K562 (cell line): ENCODE results near the gene ENSA. TPM values are rescaled to one million over a fixed set of nuclear protein-coding genes. Genes with fewer than 3 reads are reported as not detected.
A peak's percentile ranks its signal among the peaks of the same experiment; 100 is the strongest.

Source experiments
- C11orf30 ChIP-seq: fragments of 450-650 bp; IDR thresholded peaks from 2 replicates; pipeline ENCODE4 v1.6.1; 2016; ENCODE audit warnings: low read depth, mild to moderate bottlenecking
- CCNT2 ChIP-seq: IDR thresholded peaks from 2 replicates; pipeline ENCODE4 v1.6.1; 2011; ENCODE audit warnings: borderline replicate concordance, low read depth, mild to moderate bottlenecking, moderate library complexity, mixed read lengths, low read length; ENCODE audit not compliant: insufficient read length; ENCODE audit errors: extremely low read depth
- ETV1 ChIP-seq: fragments of 450-650 bp; conservative IDR thresholded peaks from 2 replicates; pipeline ENCODE4 v1.6.1; 2016; ENCODE audit warnings: missing genetic modification characterization, control low read depth, low read depth, missing compliant biosample characterization
- GATAD2A ChIP-seq: fragments of 450-650 bp; IDR thresholded peaks from 2 replicates; pipeline ENCODE4 v1.6.1; 2017
- JUND ChIP-seq, 2 experiments: IDR thresholded peaks; 2 replicates in 1 of 2; 3 replicates in 1 of 2; pipeline ENCODE4 v1.6.1; 2011; ENCODE audit warnings: borderline replicate concordance in 2 of 2, low read depth in 2 of 2, low read length in 2 of 2, improper control_type of control experiment in 1 of 2, missing biosample characterization in 1 of 2, missing genetic modification characterization in 1 of 2, missing genetic modification reagents in 1 of 2
- KDM1A ChIP-seq, 2 experiments: fragments of 450-650 bp; IDR thresholded peaks; 2 replicates each; pipeline ENCODE4 v1.6.1; 2016; ENCODE audit warnings: mild to moderate bottlenecking in 2 of 2
- MAZ ChIP-seq, 2 experiments: fragments of 450-650 bp in 1 of 2; sonication (generic) in 1 of 2; formaldehyde crosslinking; IDR thresholded peaks in 1 of 2; conservative IDR thresholded peaks in 1 of 2; 2 replicates each; pipeline versions ENCODE4 v1.4.0 to v1.5.0; 2020; ENCODE audit warnings: mild to moderate bottlenecking in 1 of 2, missing genetic modification reagents in 1 of 2
- NCOA2 ChIP-seq, 2 experiments: fragments of 450-650 bp; IDR thresholded peaks; 2 replicates each; pipeline ENCODE4 v1.6.1; 2018; ENCODE audit warnings: mild to moderate bottlenecking in 2 of 2, moderate library complexity in 1 of 2; ENCODE audit not compliant: partially characterized antibody in 2 of 2
- NCOR1 ChIP-seq: fragments of 450-650 bp; IDR thresholded peaks from 2 replicates; pipeline ENCODE4 v1.6.1; 2016; ENCODE audit warnings: mild to moderate bottlenecking, moderate library complexity
- NR2C2 ChIP-seq, 2 experiments: fragments of 200-800 bp in 1 of 2; sonication (Bioruptor generic) in 1 of 2; sonication (generic) in 1 of 2; formaldehyde crosslinking in 1 of 2; IDR thresholded peaks; 2 replicates each; pipeline versions ENCODE4 v1.6.1 to v1.8.0; 2016 to 2022; ENCODE audit warnings: mild to moderate bottlenecking in 1 of 2, missing compliant biosample characterization in 1 of 2, missing genetic modification characterization in 1 of 2, missing genetic modification reagents in 1 of 2
- PBX2 ChIP-seq, 2 experiments: IDR thresholded peaks in 1 of 2; conservative IDR thresholded peaks in 1 of 2; 2 replicates each; pipeline ENCODE4 v1.6.1; 2016; ENCODE audit warnings: low read depth in 2 of 2, mild to moderate bottlenecking in 1 of 2, missing compliant biosample characterization in 1 of 2, missing genetic modification characterization in 1 of 2, moderate library complexity in 1 of 2
- SMAD4 ChIP-seq: fragments of 250-450 bp; sonication (Bioruptor Pico); conservative IDR thresholded peaks from 2 replicates; pipeline ENCODE4 v1.8.0; 2021; ENCODE audit warnings: inconsistent platforms, mild to moderate bottlenecking, moderate library complexity
- SRF ChIP-seq, 2 experiments: fragments of 250-450, 450-650 bp in 1 of 2; sonication (Bioruptor Pico) in 1 of 2; sonication (generic) in 1 of 2; formaldehyde crosslinking; IDR thresholded peaks; 2 replicates each; pipeline versions ENCODE4 v1.5.0 to v1.5.1; 2020 to 2022; ENCODE audit warnings: mild to moderate bottlenecking in 1 of 2, missing genetic modification reagents in 1 of 2
- TOE1 ChIP-seq, 2 experiments: fragments of 450-650 bp in 1 of 2; sonication (generic) in 1 of 2; formaldehyde crosslinking in 1 of 2; IDR thresholded peaks; 2 replicates each; pipeline versions ENCODE4 v1.7.1 to v1.8.0; 2016 to 2022; ENCODE audit warnings: borderline replicate concordance in 2 of 2, mild to moderate bottlenecking in 2 of 2, antibody characterized with exemption in 1 of 2, inconsistent platforms in 1 of 2, low read depth in 1 of 2, missing genetic modification reagents in 1 of 2, moderate library complexity in 1 of 2
- ZNF512 ChIP-seq: IDR thresholded peaks from 2 replicates; pipeline ENCODE4 v1.6.1; 2016; ENCODE audit warnings: missing genetic modification characterization, missing compliant biosample characterization
- polyA plus RNA-seq, 8 experiments: library from polyadenylated mRNA; depleted of rRNA in 4 of 8; stranded (reverse) in 5 of 8; unstranded in 3 of 8; fragments of >200 nt; fragmentation: Nextera tagmentation in 2 of 8; fragmentation: Illumina TruSeq in 1 of 8; extraction: Ambion mirVana in 2 of 8; extraction: Trizol in 1 of 8; gene quantifications; 2 replicates each; pipeline versions ENCODE4 v1.2.1 to v1.2.3, GENCODE V29; 2011 to 2014; ENCODE audit warnings: inconsistent platforms in 1 of 8, missing spikeins in 1 of 8
- total RNA-seq, 7 experiments: library from RNA; depleted of rRNA in 6 of 7; stranded (reverse); fragments of >200 nt in 6 of 7; fragmentation: Illumina TruSeq in 2 of 7; extraction: Trizol in 2 of 7; gene quantifications; 2 replicates each; pipeline versions ENCODE4 v1.2.1 to v1.2.3, GENCODE V29; 2011 to 2021; ENCODE audit warnings: low replicate concordance in 1 of 7
- TF ChIP-seq, protein P1 (sequence below): sonication (generic); formaldehyde crosslinking; IDR thresholded peaks from 2 replicates; pipeline ENCODE4 v1.4.0; 2020; ENCODE audit warnings: mild to moderate bottlenecking, missing genetic modification reagents

Gene ENSA
- total and polyA plus RNA-seq, 9 of the 15 experiments (the other 6 are each of a cell fraction or from before 2014, with no cell fraction given): 68.1 to 605 (median 188) TPM

DNA sequence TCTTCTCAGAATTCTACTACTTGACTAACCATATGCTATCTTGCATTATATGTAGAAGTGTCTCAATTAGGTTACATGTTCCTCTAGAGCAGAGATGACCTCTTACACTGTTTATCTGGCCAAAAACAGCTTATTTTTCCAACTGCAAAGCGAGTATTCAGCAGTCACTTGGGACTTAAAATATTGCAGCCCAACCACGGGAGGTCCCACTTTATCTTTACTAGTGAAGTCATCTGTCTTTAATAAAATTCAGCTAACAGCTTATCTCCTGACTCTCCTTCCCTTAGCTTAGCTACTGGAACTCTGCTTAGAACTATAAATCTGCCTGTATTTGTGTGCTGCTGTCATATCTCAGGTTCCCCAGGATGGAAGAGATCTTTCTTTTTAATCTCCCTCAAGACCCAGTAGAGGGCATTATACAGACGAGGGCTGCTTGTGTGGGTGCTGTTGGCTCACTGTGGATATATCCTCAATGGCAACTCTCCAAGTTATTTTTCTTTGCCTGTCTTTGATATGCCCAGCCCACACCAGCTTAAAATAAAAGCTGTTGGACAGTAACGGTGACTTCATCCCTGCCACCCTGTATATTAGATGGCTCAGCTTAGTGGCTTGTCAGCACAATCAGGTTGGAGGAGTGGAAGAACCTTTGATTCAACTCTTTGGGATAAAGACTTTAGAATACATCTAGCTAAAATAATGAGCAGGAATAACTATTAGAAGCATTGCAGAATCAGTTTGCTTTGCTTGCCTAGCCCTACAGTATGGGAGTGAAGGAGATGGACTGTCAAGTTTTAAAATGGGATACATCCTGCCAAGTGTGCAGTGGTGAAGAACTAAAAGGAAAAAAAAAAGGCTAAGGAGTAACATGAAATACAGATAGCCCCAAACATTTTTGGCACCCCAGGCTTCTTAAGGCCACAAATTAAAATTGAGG, 9.6 kb downstream of the ENSA start (continued):
- TF ChIP-seq, protein P1, sequence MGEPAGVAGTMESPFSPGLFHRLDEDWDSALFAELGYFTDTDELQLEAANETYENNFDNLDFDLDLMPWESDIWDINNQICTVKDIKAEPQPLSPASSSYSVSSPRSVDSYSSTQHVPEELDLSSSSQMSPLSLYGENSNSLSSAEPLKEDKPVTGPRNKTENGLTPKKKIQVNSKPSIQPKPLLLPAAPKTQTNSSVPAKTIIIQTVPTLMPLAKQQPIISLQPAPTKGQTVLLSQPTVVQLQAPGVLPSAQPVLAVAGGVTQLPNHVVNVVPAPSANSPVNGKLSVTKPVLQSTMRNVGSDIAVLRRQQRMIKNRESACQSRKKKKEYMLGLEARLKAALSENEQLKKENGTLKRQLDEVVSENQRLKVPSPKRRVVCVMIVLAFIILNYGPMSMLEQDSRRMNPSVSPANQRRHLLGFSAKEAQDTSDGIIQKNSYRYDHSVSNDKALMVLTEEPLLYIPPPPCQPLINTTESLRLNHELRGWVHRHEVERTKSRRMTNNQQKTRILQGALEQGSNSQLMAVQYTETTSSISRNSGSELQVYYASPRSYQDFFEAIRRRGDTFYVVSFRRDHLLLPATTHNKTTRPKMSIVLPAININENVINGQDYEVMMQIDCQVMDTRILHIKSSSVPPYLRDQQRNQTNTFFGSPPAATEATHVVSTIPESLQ: no peak; the same call in 1 of the 2 replicates
- TF ChIP-seq PBX2 (CRISPR knock-in tag; IDR thresholded peaks at IDR 0.05; ENCODE audit: low read depth) (peak; percentile 66), PBX2 (tag; conservative IDR thresholded peaks at IDR 0.05; ENCODE audit: low read depth) (peak; percentile 98), JUND (IDR thresholded peaks at IDR 0.05; ENCODE audit: borderline replicate concordance, low read depth, low read length) (peak; percentile 86), JUND (tag; IDR thresholded peaks at IDR 0.05; ENCODE audit: borderline replicate concordance, low read depth, low read length) (peak; percentile 90; the same call in 2 of the 3 replicates), KDM1A (IDR thresholded peaks at IDR 0.05) (peak; percentile 96 to 97), ETV1 (tag) (peak; percentile 42; the same call in 1 of the 2 replicates), ZNF512 (tag) (no peak), NCOR1 (peak; percentile 91), TOE1 (IDR thresholded peaks at IDR 0.05; ENCODE audit: borderline replicate concordance) (peak; percentile 67; the same call in 1 of the 2 replicates), TOE1 (CRISPR knock-in tag; IDR thresholded peaks at IDR 0.05; ENCODE audit: borderline replicate concordance, low read depth) (no peak), NR2C2 (CRISPR knock-in tag; IDR thresholded peaks at IDR 0.05) (no peak), NR2C2 (tag; IDR thresholded peaks at IDR 0.05) (peak; percentile 56), MAZ (CRISPR knock-in tag; conservative IDR thresholded peaks at IDR 0.05 in 1 of 2, IDR thresholded peaks at IDR 0.05 in 1 of 2) (peak in 1 of 2 experiments; percentile 74; a peak in 2 of 4 replicates), C11orf30 (peak; percentile 59), GATAD2A (peak; percentile 85; the same call in 1 of the 2 replicates), CCNT2 (peak; percentile 39), SRF (CRISPR knock-in tag; IDR thresholded peaks at IDR 0.05) (peak in 1 of 2 experiments; percentile 78; a peak in 1 of 4 replicates), SMAD4 (peak; percentile 82), NCOA2 (IDR thresholded peaks at IDR 0.05; ENCODE audit: partially characterized antibody in 2 of 2) (peak in 1 of 2 experiments; percentile 72)
